ENCODE results near the gene MMP1. TPM values are rescaled to one million over a fixed set of nuclear protein-coding genes. Genes with fewer than 3 reads are reported as not detected.

Gene MMP1
- total RNA-seq, 1 donor, result 0.72 TPM

DNA sequence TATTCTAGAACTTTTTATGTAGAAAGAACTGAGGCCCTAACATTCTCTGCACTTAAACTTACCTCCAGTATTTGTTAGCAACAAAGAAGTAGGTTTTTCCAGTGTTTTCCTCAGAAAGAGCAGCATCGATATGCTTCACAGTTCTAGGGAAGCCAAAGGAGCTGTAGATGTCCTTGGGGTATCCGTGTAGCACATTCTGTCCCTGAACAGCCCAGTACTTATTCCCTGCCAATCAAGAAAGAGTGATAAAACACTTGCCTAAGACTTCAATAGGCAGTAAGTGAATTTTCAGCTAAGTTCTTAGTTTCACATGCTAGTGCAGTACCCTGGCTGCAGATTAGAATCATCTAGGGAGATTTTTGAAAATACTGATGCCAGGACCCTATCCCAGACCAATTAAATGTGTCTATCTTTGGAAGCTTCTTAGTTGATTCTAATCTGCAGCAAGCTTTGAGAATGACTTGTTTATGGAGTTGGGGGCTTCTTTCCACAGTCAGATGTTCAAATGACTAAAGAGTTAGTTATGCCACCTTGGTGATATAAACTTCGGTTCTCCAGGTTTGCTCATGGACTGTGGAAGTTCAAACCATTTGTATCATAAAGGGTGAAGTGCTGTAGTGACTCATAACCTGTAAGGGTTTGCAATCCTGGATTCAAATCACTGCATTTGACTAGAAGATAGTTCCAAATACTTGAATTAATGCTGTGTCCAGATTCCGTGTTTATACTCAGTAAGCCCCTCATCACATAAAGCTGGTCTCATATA lies 6.5 kb downstream of the MMP1 start:
- H3K36me3 ChIP-seq (ENCODE audit: insufficient read depth, low read length), result no peaks in the 10 kb centered on the region
- no peaks in the 10 kb centered on the region for H3K4me1 ChIP-seq (ENCODE audit: insufficient read depth, low read length)
- TF ChIP-seq, protein P1, sequence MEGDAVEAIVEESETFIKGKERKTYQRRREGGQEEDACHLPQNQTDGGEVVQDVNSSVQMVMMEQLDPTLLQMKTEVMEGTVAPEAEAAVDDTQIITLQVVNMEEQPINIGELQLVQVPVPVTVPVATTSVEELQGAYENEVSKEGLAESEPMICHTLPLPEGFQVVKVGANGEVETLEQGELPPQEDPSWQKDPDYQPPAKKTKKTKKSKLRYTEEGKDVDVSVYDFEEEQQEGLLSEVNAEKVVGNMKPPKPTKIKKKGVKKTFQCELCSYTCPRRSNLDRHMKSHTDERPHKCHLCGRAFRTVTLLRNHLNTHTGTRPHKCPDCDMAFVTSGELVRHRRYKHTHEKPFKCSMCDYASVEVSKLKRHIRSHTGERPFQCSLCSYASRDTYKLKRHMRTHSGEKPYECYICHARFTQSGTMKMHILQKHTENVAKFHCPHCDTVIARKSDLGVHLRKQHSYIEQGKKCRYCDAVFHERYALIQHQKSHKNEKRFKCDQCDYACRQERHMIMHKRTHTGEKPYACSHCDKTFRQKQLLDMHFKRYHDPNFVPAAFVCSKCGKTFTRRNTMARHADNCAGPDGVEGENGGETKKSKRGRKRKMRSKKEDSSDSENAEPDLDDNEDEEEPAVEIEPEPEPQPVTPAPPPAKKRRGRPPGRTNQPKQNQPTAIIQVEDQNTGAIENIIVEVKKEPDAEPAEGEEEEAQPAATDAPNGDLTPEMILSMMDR (IDR thresholded peaks at IDR 0.05; ENCODE audit: extremely low read depth, low read depth, low read length), result no peak
- no peaks in the 10 kb centered on the region for H3K27me3 ChIP-seq (ENCODE audit: insufficient read depth, low read length)
- no peak overlapping the region for H3K27ac ChIP-seq (ENCODE audit: low read depth, low read length)
- no peaks in the 10 kb centered on the region for H4K20me1 ChIP-seq (ENCODE audit: insufficient read depth, low read length)
- no peaks in the 10 kb centered on the region for H3K79me2 ChIP-seq (ENCODE audit: insufficient read depth, low read length)
- DNase-seq (ENCODE audit: insufficient read length, low spot score, missing footprints), result no peak
- H3K4me2 ChIP-seq (ENCODE audit: insufficient read depth, low read length), result no peak overlapping the region
- H3K4me3 ChIP-seq (ENCODE audit: insufficient read depth, low read length), result no peak overlapping the region
- H3K9me3 ChIP-seq (ENCODE audit: low read depth, low read length), result no peaks in the 10 kb centered on the region
- no peak overlapping the region for H2AFZ ChIP-seq (ENCODE audit: low read length)

DNA sequence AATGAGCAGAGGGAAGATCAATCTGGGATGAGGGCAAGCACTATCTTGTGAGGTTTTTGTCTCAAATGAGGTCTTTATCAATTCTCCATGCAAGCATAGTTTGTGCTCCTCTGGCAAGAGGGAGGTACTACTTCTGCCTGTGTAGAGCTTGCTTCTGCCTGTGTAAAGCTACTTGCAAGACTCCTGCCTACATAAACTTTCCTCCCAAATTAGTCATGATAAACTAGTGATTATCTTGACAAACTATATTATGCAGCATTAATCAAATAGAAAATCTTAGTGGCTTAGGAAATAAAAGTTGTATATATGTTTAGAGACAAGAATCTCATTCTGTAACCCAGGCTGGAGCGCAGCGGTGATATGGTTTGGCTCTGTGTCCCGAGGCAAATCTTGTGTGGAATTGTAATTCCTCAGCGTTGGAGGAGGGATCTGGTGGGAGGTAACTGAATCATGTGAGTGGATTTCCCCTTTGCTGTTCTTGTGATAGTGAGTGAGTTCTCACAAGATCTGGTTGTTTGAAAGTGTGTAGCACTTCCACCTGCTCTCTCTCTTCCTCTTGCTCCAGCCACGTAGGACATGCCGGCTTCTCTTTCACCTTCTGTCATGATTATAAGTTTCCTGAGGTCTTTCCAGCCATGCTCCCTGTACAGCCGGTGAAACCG lies 9.5 kb downstream of the MMP1 start:
- DNase-seq (ENCODE audit: insufficient read length, low spot score, missing footprints), result no peak
- no peak overlapping the region for H3K4me2 ChIP-seq (ENCODE audit: insufficient read depth, low read length)
- H4K20me1 ChIP-seq (ENCODE audit: insufficient read depth, low read length), result no peaks in the 10 kb centered on the region
- H3K27ac ChIP-seq (ENCODE audit: low read depth, low read length), result no peak overlapping the region
- H3K79me2 ChIP-seq (ENCODE audit: insufficient read depth, low read length), result no peaks in the 10 kb centered on the region
- no peak overlapping the region for H3K4me3 ChIP-seq (ENCODE audit: insufficient read depth, low read length)
- no peaks in the 10 kb centered on the region for H3K4me1 ChIP-seq (ENCODE audit: insufficient read depth, low read length)
- H3K36me3 ChIP-seq (ENCODE audit: insufficient read depth, low read length), result no peaks in the 10 kb centered on the region
- no peaks in the 10 kb centered on the region for H3K9me3 ChIP-seq (ENCODE audit: low read depth, low read length)
- no peak overlapping the region for H2AFZ ChIP-seq (ENCODE audit: low read length)
- H3K27me3 ChIP-seq (ENCODE audit: insufficient read depth, low read length), result no peaks in the 10 kb centered on the region
- TF ChIP-seq, protein P1 (IDR thresholded peaks at IDR 0.05; ENCODE audit: extremely low read depth, low read depth, low read length), result no peak

DNA sequence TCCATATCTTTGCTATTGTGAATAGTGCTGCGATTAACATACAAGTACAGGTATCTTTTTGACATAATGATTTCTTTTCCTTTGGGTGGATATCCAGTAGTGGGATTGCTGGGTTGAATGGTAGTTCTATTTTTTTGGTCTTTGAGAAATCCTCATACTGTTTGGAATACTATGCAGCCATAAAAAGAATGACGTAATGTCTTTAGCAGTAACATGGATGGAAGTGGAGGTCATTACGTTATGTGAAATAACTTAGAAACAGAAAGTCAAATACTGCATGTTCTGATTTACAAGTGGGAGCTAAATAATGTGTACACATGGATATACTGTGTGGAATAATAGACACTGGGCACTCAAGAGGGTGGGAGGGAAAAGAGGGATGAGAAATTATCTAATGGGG lies 13.6 kb downstream of the MMP1 start:
- no peak overlapping the region for H3K4me2 ChIP-seq (ENCODE audit: insufficient read depth, low read length)
- no peaks in the 10 kb centered on the region for H3K36me3 ChIP-seq (ENCODE audit: insufficient read depth, low read length)
- no peak overlapping the region for H2AFZ ChIP-seq (ENCODE audit: low read length)
- TF ChIP-seq, protein P1 (IDR thresholded peaks at IDR 0.05; ENCODE audit: extremely low read depth, low read depth, low read length), result no peak
- no peaks in the 10 kb centered on the region for H3K27me3 ChIP-seq (ENCODE audit: insufficient read depth, low read length)
- H3K9me3 ChIP-seq (ENCODE audit: low read depth, low read length), result no peaks in the 10 kb centered on the region
- no peaks in the 10 kb centered on the region for H3K4me1 ChIP-seq (ENCODE audit: insufficient read depth, low read length)
- no peaks in the 10 kb centered on the region for H4K20me1 ChIP-seq (ENCODE audit: insufficient read depth, low read length)
- no peaks in the 10 kb centered on the region for H3K79me2 ChIP-seq (ENCODE audit: insufficient read depth, low read length)
- DNase-seq (ENCODE audit: insufficient read length, low spot score, missing footprints), result no peak
- no peak overlapping the region for H3K27ac ChIP-seq (ENCODE audit: low read depth, low read length)
- H3K4me3 ChIP-seq (ENCODE audit: insufficient read depth, low read length), result no peak overlapping the region

DNA sequence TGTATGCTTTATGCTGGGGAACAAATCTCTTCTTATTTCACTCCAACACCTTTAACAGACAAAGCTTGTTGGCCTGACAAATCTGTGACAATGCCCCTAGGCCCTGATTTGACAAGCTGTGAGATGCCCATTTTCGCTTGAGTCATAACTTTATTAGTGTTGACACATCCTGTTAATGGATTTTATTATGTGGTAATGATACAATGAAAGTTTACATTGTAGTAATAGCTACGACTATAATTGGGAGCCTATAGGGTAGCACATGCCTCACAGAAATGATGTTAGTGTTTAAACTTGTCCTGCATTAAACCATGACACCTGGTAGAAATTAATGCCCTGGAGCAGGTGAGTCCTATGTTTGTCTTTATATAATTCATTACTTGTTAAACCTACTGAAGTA lies 14.2 kb downstream of the MMP1 start:
- no peak overlapping the region for H3K4me2 ChIP-seq (ENCODE audit: insufficient read depth, low read length)
- no peak overlapping the region for H3K4me3 ChIP-seq (ENCODE audit: insufficient read depth, low read length)
- H3K9me3 ChIP-seq (ENCODE audit: low read depth, low read length), result no peaks in the 10 kb centered on the region
- no peaks in the 10 kb centered on the region for H3K4me1 ChIP-seq (ENCODE audit: insufficient read depth, low read length)
- no peaks in the 10 kb centered on the region for H4K20me1 ChIP-seq (ENCODE audit: insufficient read depth, low read length)
- H3K27ac ChIP-seq (ENCODE audit: low read depth, low read length), result no peak overlapping the region
- no peaks in the 10 kb centered on the region for H3K79me2 ChIP-seq (ENCODE audit: insufficient read depth, low read length)
- no peaks in the 10 kb centered on the region for H3K36me3 ChIP-seq (ENCODE audit: insufficient read depth, low read length)
- no peak for DNase-seq (ENCODE audit: insufficient read length, low spot score, missing footprints)
- H3K27me3 ChIP-seq (ENCODE audit: insufficient read depth, low read length), result no peaks in the 10 kb centered on the region
- H2AFZ ChIP-seq (ENCODE audit: low read length), result no peak overlapping the region
- TF ChIP-seq, protein P1 (IDR thresholded peaks at IDR 0.05; ENCODE audit: extremely low read depth, low read depth, low read length), result no peak
